HEK293 (cell line): ENCODE measurements around the gene TMEM184B.

ENCODE experiments used
- CTCF ChIA-PET: fragments of 350-600 bp; formaldehyde crosslinking; extraction: SDS; loops from one replicate; lab custom pipeline; 2021; ENCODE audit warnings: antibody characterized with exemption; lab: Yijun Ruan, JAX
- POLR2A ChIA-PET: fragments of 300-600 bp; formaldehyde crosslinking; extraction: SDS; loops from one replicate; lab custom pipeline; 2020; ENCODE audit warnings: antibody characterized with exemption, inconsistent platforms; lab: Yijun Ruan, JAX
- H3K27ac ChIP-seq: fragments of 200-500 bp; sonication (Bioruptor generic); 2 replicates; pipeline ENCODE4 v1.5.1; 2014; ENCODE audit warnings: low read depth, low read length, control low read depth, inconsistent platforms; ENCODE audit errors: extremely low read depth
- H3K36me3 ChIP-seq, 2 experiments: fragments of 200-500 bp in 1 of 2; sonication (Bioruptor generic) in 1 of 2; 1 replicate in 1 of 2; 2 replicates in 1 of 2; pipeline ENCODE4 v1.5.1; 2014 to 2017; ENCODE audit warnings: inconsistent platforms in 2 of 2, low read length in 2 of 2; ENCODE audit not compliant: control insufficient read depth in 2 of 2, insufficient read depth in 1 of 2
- H3K4me1 ChIP-seq: fragments of 200-500 bp; sonication (Bioruptor generic); 2 replicates; pipeline ENCODE4 v1.5.1; 2014; ENCODE audit warnings: mild to moderate bottlenecking, low read length, inconsistent platforms; ENCODE audit not compliant: control insufficient read depth, insufficient read depth
- H3K4me3 ChIP-seq: 2 replicates; pipeline ENCODE4 v1.5.1; 2011; ENCODE audit warnings: low read depth, mild to moderate bottlenecking, control low read depth, low read length, moderate library complexity
- H3K9me3 ChIP-seq: fragments of 200-500 bp; sonication (Bioruptor generic); 2 replicates; pipeline ENCODE4 v1.5.1; 2014; ENCODE audit warnings: low read depth, low read length, inconsistent platforms; ENCODE audit not compliant: control insufficient read depth, insufficient read depth
- BCL11B ChIP-seq: fragments of 450-650 bp; formaldehyde crosslinking; IDR thresholded peaks from 2 replicates; pipeline ENCODE4 v1.5.1; 2016; ENCODE audit warnings: low read depth, missing biosample characterization, missing genetic modification characterization
- CTCF ChIP-seq: fragments of 450-650 bp; formaldehyde crosslinking; IDR thresholded peaks from 2 replicates; pipeline ENCODE4 v1.5.1; 2016; ENCODE audit warnings: missing biosample characterization, missing genetic modification characterization
- INSM2 ChIP-seq: fragments of 450-650 bp; formaldehyde crosslinking; IDR thresholded peaks from 2 replicates; pipeline ENCODE4 v1.5.1; 2016; ENCODE audit warnings: missing biosample characterization, missing genetic modification characterization
- KLF16 ChIP-seq: fragments of 450-650 bp; formaldehyde crosslinking; IDR thresholded peaks from 2 replicates; pipeline ENCODE4 v1.5.1; 2017; ENCODE audit warnings: missing biosample characterization, missing genetic modification characterization
- TSHZ1 ChIP-seq: fragments of 450-650 bp; formaldehyde crosslinking; IDR thresholded peaks from 2 replicates; pipeline ENCODE4 v1.5.1; 2016; ENCODE audit warnings: missing biosample characterization, missing genetic modification characterization, borderline replicate concordance
- ZBTB44 ChIP-seq: fragments of 450-650 bp; IDR thresholded peaks from 2 replicates; pipeline ENCODE4 v1.5.1; 2018; ENCODE audit warnings: missing biosample characterization, mild to moderate bottlenecking, missing genetic modification characterization
- ZBTB48 ChIP-seq: fragments of 450-650 bp; formaldehyde crosslinking; IDR thresholded peaks from 2 replicates; pipeline ENCODE4 v1.5.1; 2016; ENCODE audit warnings: missing biosample characterization, missing genetic modification characterization
- ZNF114 ChIP-seq: fragments of 450-650 bp; formaldehyde crosslinking; IDR thresholded peaks from 2 replicates; pipeline ENCODE4 v1.5.0; 2017; ENCODE audit warnings: missing biosample characterization, missing genetic modification characterization
- ZNF146 ChIP-seq: fragments of 450-650 bp; formaldehyde crosslinking; IDR thresholded peaks from 2 replicates; pipeline ENCODE4 v1.5.1; 2016; ENCODE audit warnings: missing biosample characterization, missing genetic modification characterization
- ZNF155 ChIP-seq: fragments of 450-650 bp; formaldehyde crosslinking; IDR thresholded peaks from 2 replicates; pipeline ENCODE4 v1.5.1; 2016; ENCODE audit warnings: missing biosample characterization, missing genetic modification characterization
- ZNF157 ChIP-seq: fragments of 450-650 bp; formaldehyde crosslinking; IDR thresholded peaks from 2 replicates; pipeline ENCODE4 v1.5.1; 2016; ENCODE audit warnings: missing biosample characterization, missing genetic modification characterization
- ZNF16 ChIP-seq: fragments of 450-650 bp; formaldehyde crosslinking; IDR thresholded peaks from 2 replicates; pipeline ENCODE4 v1.5.1; 2016; ENCODE audit warnings: low read depth, missing biosample characterization, missing genetic modification characterization
- ZNF169 ChIP-seq: fragments of 450-650 bp; formaldehyde crosslinking; IDR thresholded peaks from 2 replicates; pipeline ENCODE4 v1.5.1; 2016; ENCODE audit warnings: missing biosample characterization, missing genetic modification characterization
- ZNF214 ChIP-seq: fragments of 450-650 bp; formaldehyde crosslinking; IDR thresholded peaks from 2 replicates; pipeline ENCODE4 v1.5.1; 2017; ENCODE audit warnings: missing biosample characterization, mild to moderate bottlenecking, missing genetic modification characterization, borderline replicate concordance
- ZNF239 ChIP-seq: fragments of 450-650 bp; formaldehyde crosslinking; IDR thresholded peaks from 2 replicates; pipeline ENCODE4 v1.5.1; 2016; ENCODE audit warnings: missing biosample characterization, missing genetic modification characterization
- ZNF394 ChIP-seq: fragments of 450-650 bp; formaldehyde crosslinking; IDR thresholded peaks from 2 replicates; pipeline ENCODE4 v1.5.1; 2016; ENCODE audit warnings: missing biosample characterization, missing genetic modification characterization, mild to moderate bottlenecking, moderate library complexity, borderline replicate concordance
- ZNF416 ChIP-seq: fragments of 450-650 bp; formaldehyde crosslinking; IDR thresholded peaks from 2 replicates; pipeline ENCODE4 v1.5.1; 2016; ENCODE audit warnings: missing biosample characterization, missing genetic modification characterization
- ZNF623 ChIP-seq: fragments of 450-650 bp; formaldehyde crosslinking; IDR thresholded peaks from 2 replicates; pipeline ENCODE4 v1.5.1; 2016; ENCODE audit warnings: missing biosample characterization, missing genetic modification characterization
- ZNF704 ChIP-seq: fragments of 450-650 bp; formaldehyde crosslinking; IDR thresholded peaks from 2 replicates; pipeline ENCODE4 v1.5.1; 2016; ENCODE audit warnings: missing biosample characterization, missing genetic modification characterization
- ZSCAN16 ChIP-seq: fragments of 450-650 bp; formaldehyde crosslinking; IDR thresholded peaks from 2 replicates; pipeline ENCODE4 v1.5.1; 2016; ENCODE audit warnings: missing biosample characterization, missing genetic modification characterization

The TMEM184B gene

GRCh38 chr22:38262051-38262795, 10.6 kb downstream of the TMEM184B start (continued):
- no peak for TF ChIP-seq ZBTB44 (tag by site-specific recombination)
- no peak for TF ChIP-seq ZNF155 (tag by site-specific recombination)
- no peak for TF ChIP-seq ZNF169 (tag by site-specific recombination)
- TF ChIP-seq ZNF146 = 0 out of 2 replicates have a peak, but pooled peaks have one; percentile 3
- TF ChIP-seq BCL11B (tag by site-specific recombination) = no peak
- TF ChIP-seq ZNF416 (tag by site-specific recombination) = no peak
- TF ChIP-seq CTCF (tag by site-specific recombination) = 0 out of 2 replicates have a peak, but pooled peaks have one; percentile 22
- no peak for TF ChIP-seq TSHZ1
- no peak for TF ChIP-seq ZNF157 (tag by site-specific recombination)
- TF ChIP-seq ZNF16 (tag by site-specific recombination) = no peak
- TF ChIP-seq KLF16 = no peak

GRCh38 chr22:38260761-38261681, 11.8 kb downstream of the TMEM184B start:
- H3K27ac ChIP-seq = no peak overlapping the region
- no peak overlapping the region for H3K4me3 ChIP-seq
- H3K9me3 ChIP-seq = no peaks in the 10 kb centered on the region
- H3K4me1 ChIP-seq = peaks cover 11% of the 10 kb centered on the region
- ChIA-PET CTCF (interaction anchor here (0.6 to 1.6 kb wide), 5 partner anchors 16 to 92 kb away, joined by 3 to 5 read pairs (median 4); no protein-coding TSS in a partner anchor), POLR2A (interaction anchor here (1.3 kb wide), 1 partner anchor 9 kb away, joined by 3 read pairs; no protein-coding TSS in a partner anchor)
- peaks cover 0 to 25% of the 10 kb centered on the region in 2 experiments; a peak in 2 of 3 replicates for H3K36me3 ChIP-seq
- no peak for TF ChIP-seq ZNF704 (tag by site-specific recombination)
- TF ChIP-seq ZNF214 (tag by site-specific recombination) = no peak
- no peak for TF ChIP-seq INSM2 (tag by site-specific recombination)
- no peak for TF ChIP-seq ZNF239 (tag by site-specific recombination)
- TF ChIP-seq ZSCAN16 (tag by site-specific recombination) = no peak
- TF ChIP-seq ZBTB48 = no peak
- TF ChIP-seq ZNF394 (tag by site-specific recombination) = no peak
- TF ChIP-seq ZNF114 (tag by site-specific recombination) = no peak
- TF ChIP-seq ZNF623 = no peak
